ENCODE results near the gene MYO16.

- no peak for TF ChIP-seq CTCF (IDR thresholded peaks at IDR 0.05)
- no peak for TF ChIP-seq EP300 (IDR thresholded peaks at IDR 0.05)
- TF ChIP-seq POLR2A (IDR thresholded peaks at IDR 0.05), result no peak
Observed at GRCh38 chr13:109024611-109025010, 395.2 kb downstream of the MYO16 start.

Measured in ovary (tissue), 3 donors.